Neural crest cell (in vitro differentiated cells): ENCODE measurements around the gene AAK1. TPM values are rescaled to one million over a fixed set of nuclear protein-coding genes. Genes with fewer than 3 reads are reported as not detected.

Experiments
- DNase-seq: peaks from one replicate; pipeline ENCODE4 v3.0.0; 2021; ENCODE audit warnings: low read depth, mixed read lengths, low spot score
- H3K27ac Mint-ChIP-seq: one replicate; pipeline ENCODE4 v1.8.0; 2021; ENCODE audit warnings: mild to moderate bottlenecking, mixed read lengths; ENCODE audit not compliant: unreplicated experiment
- H3K27me3 Mint-ChIP-seq: 2 replicates; pipeline ENCODE4 v1.8.0; 2021; ENCODE audit warnings: low read depth, mild to moderate bottlenecking, mixed read lengths
- H3K36me3 Mint-ChIP-seq: 2 replicates; pipeline ENCODE4 v1.8.0; 2021; ENCODE audit warnings: low read depth, mild to moderate bottlenecking, mixed read lengths
- H3K4me1 Mint-ChIP-seq: 2 replicates; pipeline ENCODE4 v1.8.0; 2021; ENCODE audit warnings: mixed read lengths
- H3K4me3 Mint-ChIP-seq: one replicate; pipeline ENCODE4 v1.8.0; 2021; ENCODE audit warnings: mild to moderate bottlenecking, mixed read lengths
- H3K9me3 Mint-ChIP-seq: 2 replicates; pipeline ENCODE4 v1.8.0; 2021; ENCODE audit warnings: mixed read lengths
- total RNA-seq: library from RNA; stranded (reverse); gene quantifications from 2 replicates; pipeline ENCODE4 v1.2.1, GENCODE V29; 2021
- TF ChIP-seq, protein P1 (sequence below): fragments of 200-600 bp; sonication (generic); conservative IDR thresholded peaks from 2 replicates; pipeline ENCODE4 v1.5.0; 2021; ENCODE audit warnings: antibody characterized with exemption, mild to moderate bottlenecking

The AAK1 gene
- total RNA-seq, 1 donor from 2014 or later: 38.8 TPM

DNA sequence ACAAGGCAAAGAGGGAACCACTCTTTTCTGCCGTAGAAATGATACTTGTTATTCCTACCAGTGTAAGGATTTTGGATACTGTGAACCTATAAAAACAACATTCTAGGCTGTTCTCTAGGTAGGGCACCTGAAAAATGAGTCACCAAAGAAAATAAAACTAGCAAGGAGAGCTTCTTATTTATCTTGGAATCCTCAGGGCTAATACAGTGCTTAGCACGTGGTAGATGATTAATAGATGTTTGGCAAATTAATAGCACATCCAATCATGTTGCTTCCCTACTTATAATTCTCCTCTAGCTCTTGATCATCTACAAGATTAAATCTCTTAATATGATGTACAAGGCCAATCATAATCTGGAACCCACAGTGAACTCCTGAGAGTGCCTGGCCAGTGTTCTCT, 73.1 kb downstream of the AAK1 start:
- Mint-ChIP-seq H3K4me3 (no peak overlapping the region), H3K27ac (no peak overlapping the region), H3K27me3 (no peaks in the 10 kb centered on the region), H3K4me1 (peaks cover 9% of the 10 kb centered on the region), H3K9me3 (no peaks in the 10 kb centered on the region), H3K36me3 (no peaks in the 10 kb centered on the region)
- TF ChIP-seq, protein P1, sequence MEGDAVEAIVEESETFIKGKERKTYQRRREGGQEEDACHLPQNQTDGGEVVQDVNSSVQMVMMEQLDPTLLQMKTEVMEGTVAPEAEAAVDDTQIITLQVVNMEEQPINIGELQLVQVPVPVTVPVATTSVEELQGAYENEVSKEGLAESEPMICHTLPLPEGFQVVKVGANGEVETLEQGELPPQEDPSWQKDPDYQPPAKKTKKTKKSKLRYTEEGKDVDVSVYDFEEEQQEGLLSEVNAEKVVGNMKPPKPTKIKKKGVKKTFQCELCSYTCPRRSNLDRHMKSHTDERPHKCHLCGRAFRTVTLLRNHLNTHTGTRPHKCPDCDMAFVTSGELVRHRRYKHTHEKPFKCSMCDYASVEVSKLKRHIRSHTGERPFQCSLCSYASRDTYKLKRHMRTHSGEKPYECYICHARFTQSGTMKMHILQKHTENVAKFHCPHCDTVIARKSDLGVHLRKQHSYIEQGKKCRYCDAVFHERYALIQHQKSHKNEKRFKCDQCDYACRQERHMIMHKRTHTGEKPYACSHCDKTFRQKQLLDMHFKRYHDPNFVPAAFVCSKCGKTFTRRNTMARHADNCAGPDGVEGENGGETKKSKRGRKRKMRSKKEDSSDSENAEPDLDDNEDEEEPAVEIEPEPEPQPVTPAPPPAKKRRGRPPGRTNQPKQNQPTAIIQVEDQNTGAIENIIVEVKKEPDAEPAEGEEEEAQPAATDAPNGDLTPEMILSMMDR: no peak
- DNase-seq: no peak

- no peak for DNase-seq
- no peaks in the 10 kb centered on the region for H3K9me3 Mint-ChIP-seq
- no peaks in the 10 kb centered on the region for H3K27me3 Mint-ChIP-seq
- peaks cover 3% of the 10 kb centered on the region for H3K4me1 Mint-ChIP-seq
- H3K4me3 Mint-ChIP-seq: no peak overlapping the region
- TF ChIP-seq, protein P1: no peak
- no peaks in the 10 kb centered on the region for H3K36me3 Mint-ChIP-seq
- no peak overlapping the region for H3K27ac Mint-ChIP-seq
Observed at GRCh38 chr2:69567909-69568300, 75.6 kb downstream of the AAK1 start.

GRCh38 chr2:69567157-69567908, 76.2 kb downstream of the AAK1 start:
- Mint-ChIP-seq H3K4me3 (no peak overlapping the region), H3K27me3 (no peaks in the 10 kb centered on the region), H3K36me3 (no peaks in the 10 kb centered on the region), H3K9me3 (no peaks in the 10 kb centered on the region), H3K27ac (peak overlapping the region; percentile 45), H3K4me1 (no peaks in the 10 kb centered on the region)
- no peak for DNase-seq
- TF ChIP-seq, protein P1: no peak

- Mint-ChIP-seq H3K4me3 (no peak overlapping the region), H3K27ac (no peak overlapping the region), H3K36me3 (no peaks in the 10 kb centered on the region), H3K4me1 (no peaks in the 10 kb centered on the region), H3K9me3 (no peaks in the 10 kb centered on the region), H3K27me3 (no peaks in the 10 kb centered on the region)
- no peak for DNase-seq
- TF ChIP-seq, protein P1: no peak
Observed at GRCh38 chr2:69566669-69567068, 76.9 kb downstream of the AAK1 start.

- H3K9me3 Mint-ChIP-seq: no peaks in the 10 kb centered on the region
- TF ChIP-seq, protein P1: peak; percentile 70
- H3K36me3 Mint-ChIP-seq: no peaks in the 10 kb centered on the region
- no peaks in the 10 kb centered on the region for H3K4me1 Mint-ChIP-seq
- H3K4me3 Mint-ChIP-seq: no peak overlapping the region
- H3K27me3 Mint-ChIP-seq: no peaks in the 10 kb centered on the region
- no peak overlapping the region for H3K27ac Mint-ChIP-seq
- peak; percentile 76 for DNase-seq
Observed at GRCh38 chr2:69565431-69565839, 78.1 kb downstream of the AAK1 start.
